GM19035 (cell line): ENCODE data around the gene ATP8B1.
"Not testable (repeated sequence)": the region's sequence is repeated elsewhere in the genome, so short reads cannot be mapped to it uniquely, and the experiment has no call there.

Experiments
- ATAC-seq: cut with Tn5 transposase; IDR thresholded peaks from one replicate; pipeline ENCODE4 v1.9.1; 2021; ENCODE audit not compliant: unreplicated experiment

Gene ATP8B1

GRCh38 chr18:57803103-57803969, at the start of gene ATP8B1:
ATP8B1 (minus strand) TSS chr18:57803315; CDS start chr18:57731807, 71,508 bp downstream.
- peak; percentile 57 for ATAC-seq

- no peak for ATAC-seq
Observed at GRCh38 chr18:57850063-57850462, 46.9 kb upstream of the ATP8B1 start.

GRCh38 chr18:57848374-57848773, 45.3 kb upstream of the ATP8B1 start:
- not testable (repeated sequence) for ATAC-seq

GRCh38 chr18:57847431-57847830, 44.3 kb upstream of the ATP8B1 start:
- ATAC-seq: not testable (repeated sequence)

- ATAC-seq: no peak
Observed at GRCh38 chr18:57846258-57846657, 43.1 kb upstream of the ATP8B1 start.

GRCh38 chr18:57845605-57846074, 42.5 kb upstream of the ATP8B1 start:
- no peak for ATAC-seq

GRCh38 chr18:57844319-57844718, 41.2 kb upstream of the ATP8B1 start:
- no peak for ATAC-seq

GRCh38 chr18:57843386-57843785, 40.3 kb upstream of the ATP8B1 start:
- ATAC-seq: no peak

GRCh38 chr18:57841568-57841967, 38.5 kb upstream of the ATP8B1 start:
- peak; percentile 45 for ATAC-seq

- no peak for ATAC-seq
Observed at GRCh38 chr18:57839942-57840381, 36.8 kb upstream of the ATP8B1 start.

GRCh38 chr18:57837917-57838548, 34.9 kb upstream of the ATP8B1 start:
- ATAC-seq: peak; percentile 83

GRCh38 chr18:57836557-57836956, 33.4 kb upstream of the ATP8B1 start:
- ATAC-seq: no peak

- ATAC-seq: no peak
Observed at GRCh38 chr18:57835904-57836303, 32.8 kb upstream of the ATP8B1 start.

GRCh38 chr18:57834616-57835015, 31.5 kb upstream of the ATP8B1 start:
- ATAC-seq: no peak

- ATAC-seq: peak; percentile 40
Observed at GRCh38 chr18:57833441-57834101, 30.5 kb upstream of the ATP8B1 start.

GRCh38 chr18:57832730-57833129, 29.6 kb upstream of the ATP8B1 start:
- no peak for ATAC-seq

- ATAC-seq: no peak
Observed at GRCh38 chr18:57831597-57832377, 28.7 kb upstream of the ATP8B1 start.

GRCh38 chr18:57827646-57828045, 24.5 kb upstream of the ATP8B1 start:
- no peak for ATAC-seq

- no peak for ATAC-seq
Observed at GRCh38 chr18:57826252-57826651, 23.1 kb upstream of the ATP8B1 start.

- not testable (repeated sequence) for ATAC-seq
Observed at GRCh38 chr18:57820583-57820982, 17.5 kb upstream of the ATP8B1 start.
